CD8-positive, alpha-beta memory T cell (primary cell): ENCODE measurements around the gene PROCR. TPM values are rescaled to one million over a fixed set of nuclear protein-coding genes. Genes with fewer than 3 reads are reported as not detected.
"Not testable (repeated sequence)": the region's sequence is repeated elsewhere in the genome, so short reads cannot be mapped to it uniquely, and the experiment has no call there.

Experiments
- CTCF ChIA-PET: fragments of 350-600 bp; sonication (Branson Sonifier 250); formaldehyde crosslinking; loops from one replicate; lab custom pipeline; 2021; ENCODE audit warnings: antibody characterized with exemption; lab: Charles Lee
- POLR2A ChIA-PET: fragments of 350-600 bp; sonication (Branson Sonifier 250); formaldehyde crosslinking; loops from one replicate; lab custom pipeline; 2021; ENCODE audit warnings: antibody characterized with exemption; lab: Charles Lee
- DNase-seq, 5 donors: peaks; one replicate each; pipeline versions ENCODE4 v3.0.0 to v3.0.0-alpha.2; 2020 to 2022; ENCODE audit warnings: mixed read lengths in 1 of 5
- H3K27ac ChIP-seq: one replicate; pipeline ENCODE4 v1.7.0; 2013; ENCODE audit warnings: low read depth, mild to moderate bottlenecking, low read length, moderate library complexity
- H3K27me3 ChIP-seq: 2 replicates; pipeline ENCODE4 v1.7.0; 2013; ENCODE audit warnings: low read length, mild to moderate bottlenecking; ENCODE audit not compliant: insufficient read depth, poor library complexity, severe bottlenecking
- H3K36me3 ChIP-seq: 2 replicates; pipeline ENCODE4 v1.7.0; 2013; ENCODE audit warnings: mild to moderate bottlenecking, low read length, moderate library complexity; ENCODE audit not compliant: insufficient read depth
- H3K4me1 ChIP-seq: 2 replicates; pipeline ENCODE4 v1.7.0; 2013; ENCODE audit warnings: mild to moderate bottlenecking, low read length, moderate library complexity; ENCODE audit not compliant: insufficient read depth
- H3K4me3 ChIP-seq: 2 replicates; pipeline ENCODE4 v1.7.0; 2013; ENCODE audit warnings: mild to moderate bottlenecking, low read length
- H3K9me3 ChIP-seq: 2 replicates; pipeline ENCODE4 v1.7.0; 2013; ENCODE audit warnings: mild to moderate bottlenecking, low read length
- H3K27ac Mint-ChIP-seq, 8 donors: one replicate each; pipeline ENCODE4 v1.8.0; 2020 to 2021; ENCODE audit warnings: mixed read lengths in 8 of 8, mild to moderate bottlenecking in 6 of 8, inconsistent platforms in 3 of 8, moderate library complexity in 3 of 8
- H3K27me3 Mint-ChIP-seq, 2 donors: one replicate each; pipeline ENCODE4 v1.8.0; 2020 to 2021; ENCODE audit warnings: mixed read lengths in 2 of 2, mild to moderate bottlenecking in 1 of 2, moderate library complexity in 1 of 2
- H3K36me3 Mint-ChIP-seq, 3 donors: one replicate each; pipeline ENCODE4 v1.8.0; 2020 to 2021; ENCODE audit warnings: mixed read lengths in 3 of 3, inconsistent platforms in 1 of 3, mild to moderate bottlenecking in 1 of 3
- H3K4me1 Mint-ChIP-seq, 3 donors: one replicate each; pipeline ENCODE4 v1.8.0; 2020 to 2021; ENCODE audit warnings: mixed read lengths in 3 of 3, inconsistent platforms in 1 of 3, mild to moderate bottlenecking in 1 of 3
- H3K4me3 Mint-ChIP-seq, 7 donors: one replicate each; pipeline ENCODE4 v1.8.0; 2020 to 2021; ENCODE audit warnings: mixed read lengths in 7 of 7, mild to moderate bottlenecking in 6 of 7, moderate library complexity in 4 of 7, inconsistent platforms in 2 of 7
- H3K9me3 Mint-ChIP-seq, 5 donors: one replicate each; pipeline ENCODE4 v1.8.0; 2020 to 2022; ENCODE audit warnings: mixed read lengths in 5 of 5, mild to moderate bottlenecking in 3 of 5, moderate library complexity in 2 of 5, inconsistent platforms in 1 of 5
- polyA plus RNA-seq: library from polyadenylated mRNA; unstranded; fragments of 300-500 nt; fragmentation: Illumina TruSeq; gene quantifications from one replicate; pipeline ENCODE4 v1.2.3, GENCODE V29; 2021
- total RNA-seq, 2 experiments: library from RNA; stranded (reverse); gene quantifications; one replicate each; pipeline ENCODE4 v1.2.3, GENCODE V29; 2021

The PROCR gene
- total and polyA plus RNA-seq, 3 experiments from 2014 or later: 2.6 to 10.7 (median 2.7) TPM

GRCh38 chr20:35166242-35166830 is 5.5 kb upstream of the PROCR start:
- ChIA-PET POLR2A (interaction anchor here (0.6 kb wide), 2 partner anchors 118 to 1295 kb away, joined by 4 to 6 read pairs; partner anchors contain the start of gene EIF6), CTCF (no interaction called here)
- Mint-ChIP-seq H3K4me3 (no peak overlapping the region), H3K9me3 (peaks cover 2 to 13% (median 5%) of the 10 kb centered on the region in 5 donors), H3K36me3 (peaks cover 4 to 17% (median 5%) of the 10 kb centered on the region in 3 donors), H3K27ac (peak overlapping the region in 1 of 8 donors; percentile 84), H3K4me1 (peaks cover 20 to 26% (median 20%) of the 10 kb centered on the region in 3 donors), H3K27me3 (peaks cover 0 to 1% of the 10 kb centered on the region in 2 donors)
- no peak overlapping the region for H3K27ac ChIP-seq
- H3K9me3 ChIP-seq: no peaks in the 10 kb centered on the region
- no peak overlapping the region for H3K4me3 ChIP-seq
- H3K27me3 ChIP-seq: no peaks in the 10 kb centered on the region
- H3K36me3 ChIP-seq: no peaks in the 10 kb centered on the region
- H3K4me1 ChIP-seq: peaks cover 6% of the 10 kb centered on the region
- DNase-seq: no peak

DNA sequence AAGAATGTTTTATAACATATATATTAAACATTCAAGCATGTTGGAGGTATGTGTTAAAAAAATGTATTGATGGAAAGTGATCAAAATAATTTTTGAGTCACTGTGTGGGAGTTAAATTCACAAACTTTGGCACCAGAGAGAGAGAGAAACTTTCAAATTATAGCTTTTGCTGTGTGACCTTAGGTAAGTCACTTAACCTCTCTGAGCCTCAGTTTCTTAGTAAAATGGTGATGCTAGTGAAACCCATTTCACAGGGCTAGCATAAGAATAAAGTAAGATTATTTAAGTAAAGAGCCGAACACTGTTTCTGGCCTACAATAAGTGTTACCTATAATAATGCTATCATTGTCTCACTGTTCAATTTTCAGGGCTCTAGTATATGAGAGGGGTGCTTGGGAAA is 4.1 kb upstream of the PROCR start:
- Histone ChIP-seq H3K27ac (no peak overlapping the region), H3K9me3 (no peaks in the 10 kb centered on the region), H3K27me3 (no peaks in the 10 kb centered on the region), H3K4me3 (no peak overlapping the region), H3K36me3 (no peaks in the 10 kb centered on the region), H3K4me1 (peaks cover 11% of the 10 kb centered on the region)
- Mint-ChIP-seq H3K4me3 (no peak overlapping the region), H3K27me3 (peaks cover 0 to 1% of the 10 kb centered on the region in 2 donors), H3K4me1 (peaks cover 20 to 26% (median 22%) of the 10 kb centered on the region in 3 donors), H3K36me3 (peaks cover 3 to 14% (median 5%) of the 10 kb centered on the region in 3 donors), H3K9me3 (peaks cover under 1 to 11% (median 3%) of the 10 kb centered on the region in 5 donors), H3K27ac (no peak overlapping the region)
- CTCF ChIA-PET: interaction anchor here (0.6 kb wide), 1 partner anchor 271 kb away, joined by 5 read pairs; no protein-coding TSS in a partner anchor
- POLR2A ChIA-PET: no interaction called here
- DNase-seq: no peak

DNA sequence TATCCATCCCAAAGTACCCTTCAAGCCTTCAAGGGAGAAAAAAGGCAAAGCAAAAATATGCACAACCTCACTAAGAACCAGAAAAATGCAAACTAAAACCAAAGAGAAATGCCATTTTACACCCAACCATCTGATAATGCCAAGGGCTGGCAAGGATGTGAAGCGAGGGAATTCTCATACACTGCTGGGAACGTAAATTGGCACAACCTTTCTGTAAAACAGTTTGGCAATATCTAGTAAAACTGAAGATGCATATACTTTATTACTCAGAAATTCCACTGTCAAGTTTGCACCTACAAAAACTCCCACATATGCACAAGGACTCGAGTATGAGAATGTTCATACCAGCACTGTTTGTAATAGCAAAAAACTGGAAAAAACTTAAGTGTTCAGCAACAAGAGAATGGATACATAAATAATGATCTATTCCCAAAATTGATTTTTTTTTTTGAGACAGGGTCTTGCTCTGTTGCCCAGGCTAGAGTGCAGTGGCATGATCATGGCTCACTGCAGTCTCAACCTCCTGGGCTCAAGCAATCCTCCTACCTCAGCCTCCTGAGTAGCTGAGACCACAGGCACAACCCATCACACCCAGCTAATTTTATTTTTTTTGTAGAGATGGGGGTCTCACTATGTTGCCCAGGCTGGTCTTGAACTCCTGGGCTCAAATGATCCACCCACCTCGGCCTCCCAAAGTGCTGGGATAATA is 3.0 kb upstream of the PROCR start:
- DNase-seq, H3K9me3 Mint-ChIP-seq, POLR2A ChIA-PET, H3K9me3 ChIP-seq, H3K27ac ChIP-seq, H3K27me3 Mint-ChIP-seq, H3K27ac Mint-ChIP-seq, H3K36me3 Mint-ChIP-seq, H3K36me3 ChIP-seq, H3K27me3 ChIP-seq, H3K4me3 Mint-ChIP-seq, H3K4me3 ChIP-seq: not testable (repeated sequence)
- peaks cover 11% of the 10 kb centered on the region for H3K4me1 ChIP-seq
- H3K4me1 Mint-ChIP-seq: peaks cover 20 to 27% (median 26%) of the 10 kb centered on the region in 3 donors
- CTCF ChIA-PET: interaction anchor here (1.3 to 1.9 kb wide), 2 partner anchors 7 to 24 kb away, joined by 6 to 7 read pairs; no protein-coding TSS in a partner anchor

GRCh38 chr20:35171438-35171752 is 477 bp upstream of the PROCR start:
- H3K9me3 Mint-ChIP-seq: no peaks in the 10 kb centered on the region

GRCh38 chr20:35172434-35172806 is 548 bp downstream of the PROCR start:
- Mint-ChIP-seq H3K4me1 (peaks cover 23 to 31% (median 30%) of the 10 kb centered on the region in 3 donors), H3K36me3 (peaks cover 3 to 10% (median 9%) of the 10 kb centered on the region in 3 donors), H3K4me3 (peak overlapping the region; percentile 57 to 94 (median 87)), H3K27ac (peak overlapping the region in 7 of 8 donors; percentile 74 to 95 (median 85)), H3K27me3 (no peaks in the 10 kb centered on the region), H3K9me3 (no peaks in the 10 kb centered on the region)
- ChIA-PET CTCF (no interaction called here), POLR2A (no interaction called here)
- peaks cover 11% of the 10 kb centered on the region for H3K4me1 ChIP-seq
- H3K27ac ChIP-seq: no peak overlapping the region
- H3K9me3 ChIP-seq: no peaks in the 10 kb centered on the region
- no peaks in the 10 kb centered on the region for H3K36me3 ChIP-seq
- H3K4me3 ChIP-seq: peak overlapping the region; percentile 27
- no peaks in the 10 kb centered on the region for H3K27me3 ChIP-seq
- DNase-seq: no peak

More at GRCh38 chr20:35171438-35171752, 477 bp upstream of the PROCR start:
- H3K27ac Mint-ChIP-seq: peak overlapping the region in 6 of 8 donors; percentile 0 to 95 (median 77)
- DNase-seq: no peak
- peaks cover 23 to 31% (median 30%) of the 10 kb centered on the region in 3 donors for H3K4me1 Mint-ChIP-seq
- Histone ChIP-seq H3K36me3 (no peaks in the 10 kb centered on the region), H3K27ac (no peak overlapping the region), H3K9me3 (no peaks in the 10 kb centered on the region), H3K4me3 (no peak overlapping the region), H3K27me3 (no peaks in the 10 kb centered on the region), H3K4me1 (peaks cover 11% of the 10 kb centered on the region)
- H3K27me3 Mint-ChIP-seq: peaks cover 0 to 1% of the 10 kb centered on the region in 2 donors
- peaks cover 0 to 7% (median 3%) of the 10 kb centered on the region in 3 donors for H3K36me3 Mint-ChIP-seq
- peak overlapping the region; percentile 70 to 94 (median 87) for H3K4me3 Mint-ChIP-seq
- ChIA-PET POLR2A (interaction anchor here (0.7 kb wide), 1 partner anchor 24 kb away, joined by 3 read pairs; the partner anchor contains the start of gene EDEM2), CTCF (no interaction called here)

GRCh38 chr20:35173576-35174192 is 1.8 kb downstream of the PROCR start:
- ChIA-PET POLR2A (no interaction called here), CTCF (interaction anchor here (1.4 kb wide), 1 partner anchor 27 kb away, joined by 3 read pairs; no protein-coding TSS in a partner anchor)
- peak overlapping the region in 2 of 8 donors; percentile 0 to 63 for H3K27ac Mint-ChIP-seq
- Histone ChIP-seq H3K27me3 (no peaks in the 10 kb centered on the region), H3K4me3 (no peak overlapping the region), H3K9me3 (no peaks in the 10 kb centered on the region), H3K4me1 (peaks cover 11% of the 10 kb centered on the region), H3K27ac (no peak overlapping the region), H3K36me3 (no peaks in the 10 kb centered on the region)
- H3K4me1 Mint-ChIP-seq: peaks cover 23 to 31% (median 30%) of the 10 kb centered on the region in 3 donors
- H3K4me3 Mint-ChIP-seq: no peak overlapping the region
- H3K36me3 Mint-ChIP-seq: peaks cover 3 to 15% (median 10%) of the 10 kb centered on the region in 3 donors
- no peak for DNase-seq
- no peaks in the 10 kb centered on the region for H3K9me3 Mint-ChIP-seq
- no peaks in the 10 kb centered on the region for H3K27me3 Mint-ChIP-seq

DNA sequence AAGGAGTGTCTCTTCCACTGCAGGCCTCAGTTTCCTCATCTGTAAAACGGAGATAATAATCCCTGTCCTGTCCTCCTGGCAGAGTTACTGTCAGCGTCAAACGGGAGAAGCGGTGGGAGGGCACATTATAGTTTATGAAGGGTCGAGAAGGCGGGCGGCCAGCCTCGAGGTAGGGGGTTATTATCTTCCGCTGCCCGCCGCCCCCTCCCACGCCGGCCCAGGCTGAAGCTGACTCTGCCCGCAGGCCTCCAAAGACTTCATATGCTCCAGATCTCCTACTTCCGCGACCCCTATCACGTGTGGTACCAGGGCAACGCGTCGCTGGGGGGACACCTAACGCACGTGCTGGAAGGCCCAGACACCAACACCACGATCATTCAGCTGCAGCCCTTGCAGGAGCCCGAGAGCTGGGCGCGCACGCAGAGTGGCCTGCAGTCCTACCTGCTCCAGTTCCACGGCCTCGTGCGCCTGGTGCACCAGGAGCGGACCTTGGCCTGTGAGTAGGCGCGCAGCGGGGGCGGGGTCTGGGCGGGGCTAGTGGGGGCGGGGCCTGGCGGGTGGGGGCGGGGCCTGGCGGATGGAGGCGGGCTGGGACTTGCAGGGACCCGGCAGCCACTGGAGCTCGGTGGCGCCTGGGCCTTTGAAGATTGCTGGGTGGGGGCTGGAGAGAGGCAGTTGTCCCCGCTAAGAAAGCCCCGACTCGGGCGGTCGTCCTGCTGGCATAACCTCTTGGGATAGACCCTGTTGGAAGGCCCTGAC is 2.8 kb downstream of the PROCR start:
- no peaks in the 10 kb centered on the region for H3K36me3 ChIP-seq
- no peak overlapping the region for H3K4me3 ChIP-seq
- Mint-ChIP-seq H3K4me1 (peaks cover 23 to 31% (median 30%) of the 10 kb centered on the region in 3 donors), H3K4me3 (no peak overlapping the region), H3K9me3 (no peaks in the 10 kb centered on the region), H3K36me3 (peaks cover 3 to 17% (median 10%) of the 10 kb centered on the region in 3 donors), H3K27me3 (no peaks in the 10 kb centered on the region), H3K27ac (no peak overlapping the region)
- no peaks in the 10 kb centered on the region for H3K27me3 ChIP-seq
- H3K27ac ChIP-seq: no peak overlapping the region
- H3K9me3 ChIP-seq: no peaks in the 10 kb centered on the region
- ChIA-PET CTCF (no interaction called here), POLR2A (no interaction called here)
- no peak for DNase-seq
- H3K4me1 ChIP-seq: peaks cover 11% of the 10 kb centered on the region
